Stomach (tissue), 4 donors: Measurements from ENCODE around the gene LRIG1.

Source experiments
- CTCF ChIP-seq, 7 experiments: fragments of 450-650 bp in 4 of 7; fragments of 200-600 bp in 3 of 7; sonication (generic) in 3 of 7; IDR thresholded peaks; one replicate each; pipeline ENCODE4 v1.5.1; 2016 to 2019; ENCODE audit warnings: antibody characterized with exemption in 7 of 7, control low read depth in 2 of 7, mild to moderate bottlenecking in 1 of 7
- EP300 ChIP-seq: sonication (generic); formaldehyde crosslinking; IDR thresholded peaks from one replicate; pipeline ENCODE4 v1.6.1; 2017; ENCODE audit warnings: antibody characterized with exemption
- POLR2A ChIP-seq, 4 donors: fragments of 450-650 bp; IDR thresholded peaks; one replicate each; pipeline ENCODE4 v1.6.1; 2016; ENCODE audit warnings: antibody characterized with exemption in 4 of 4, control low read depth in 2 of 4, mild to moderate bottlenecking in 1 of 4, moderate library complexity in 1 of 4
- POLR2AphosphoS5 ChIP-seq, 3 donors: sonication (generic); formaldehyde crosslinking; IDR thresholded peaks; one replicate each; pipeline ENCODE4 v1.6.1; 2016; ENCODE audit warnings: antibody characterized with exemption in 3 of 3

- TF ChIP-seq CTCF (IDR thresholded peaks at IDR 0.05) (no peak), POLR2AphosphoS5 (IDR thresholded peaks at IDR 0.05) (no peak), POLR2A (IDR thresholded peaks at IDR 0.05) (no peak), EP300 (no peak)
These were observed 56.6 kb downstream of the LRIG1 start for GRCh38 chr3:66444146-66444644.
